H1 (cell line): ENCODE measurements around the gene TSPAN8. TPM values are rescaled to one million over a fixed set of nuclear protein-coding genes. Genes with fewer than 3 reads are reported as not detected.

Experiments
- CTCF ChIA-PET: fragments of 300-600 bp; sonication (Branson Sonifier 250); formaldehyde crosslinking; loops from one replicate; lab custom pipeline; 2021; ENCODE audit not compliant: partially characterized antibody; lab: Charles Lee
- POLR2A ChIA-PET: fragments of 300-600 bp; sonication (Branson Sonifier 250); formaldehyde crosslinking; loops from one replicate; lab custom pipeline; 2021; ENCODE audit warnings: inconsistent platforms; ENCODE audit not compliant: partially characterized antibody; lab: Charles Lee
- DNase-seq, 2 experiments: peaks; one replicate each; pipeline versions ENCODE4 v3.0.0 to v3.0.0-alpha.2; 2010 to 2022; ENCODE audit warnings: low spot score in 2 of 2, low read depth in 1 of 2, mixed read lengths in 1 of 2
- FAIRE-seq: peaks from 2 replicates; lab custom pipeline; 2011; peaks lifted over from hg19 to GRCh38; lab: Jason Lieb, UNC
- H2AFZ ChIP-seq: 2 replicates; pipeline ENCODE4 v1.8.1; 2012; ENCODE audit warnings: low read length, inconsistent platforms
- H2AK5ac ChIP-seq: 2 replicates; pipeline ENCODE4 v1.6.1; 2013; ENCODE audit warnings: low read depth, low read length
- H2BK120ac ChIP-seq: replicated peaks from 2 replicates; pipeline ENCODE3; 2013; ENCODE audit warnings: low read depth, low read length, inconsistent platforms
- H2BK12ac ChIP-seq: 2 replicates; pipeline ENCODE4 v1.6.1; 2013; ENCODE audit warnings: low read depth, low read length
- H2BK15ac ChIP-seq: 2 replicates; pipeline ENCODE4 v1.6.1; 2013; ENCODE audit warnings: low read length
- H2BK20ac ChIP-seq: 2 replicates; pipeline ENCODE4 v1.6.1; 2013; ENCODE audit warnings: low read length
- H2BK5ac ChIP-seq: 2 replicates; pipeline ENCODE4 v1.6.1; 2013; ENCODE audit warnings: low read depth, low read length
- H3K14ac ChIP-seq: 2 replicates; pipeline ENCODE4 v1.6.1; 2013; ENCODE audit warnings: inconsistent platforms; ENCODE audit not compliant: insufficient read length
- H3K18ac ChIP-seq: 2 replicates; pipeline ENCODE4 v1.6.1; 2013; ENCODE audit warnings: low read length; ENCODE audit errors: extremely low read depth
- H3K23ac ChIP-seq: 2 replicates; pipeline ENCODE4 v1.6.1; 2013; ENCODE audit warnings: inconsistent platforms; ENCODE audit not compliant: insufficient read length
- H3K23me2 ChIP-seq: 2 replicates; pipeline ENCODE4 v1.6.1; 2013; ENCODE audit warnings: low read depth, low read length
- H3K27ac ChIP-seq: 2 replicates; pipeline ENCODE4 v1.6.1; 2011; ENCODE audit warnings: low read depth, low read length, inconsistent platforms
- H3K27me3 ChIP-seq, 4 experiments: replicated peaks in 1 of 4; 1 replicate in 1 of 4; 2 replicates in 3 of 4; pipeline versions ENCODE4 v1.6.1 to v1.8.1; 2011 to 2013; ENCODE audit warnings: low read length in 3 of 4, mild to moderate bottlenecking in 3 of 4, inconsistent platforms in 2 of 4, mixed read lengths in 2 of 4, moderate library complexity in 1 of 4; ENCODE audit not compliant: control insufficient read depth in 3 of 4, insufficient read depth in 3 of 4; ENCODE audit errors: extremely low read depth in 1 of 4
- H3K36me3 ChIP-seq, 4 experiments: 2 replicates each; pipeline versions ENCODE4 v1.6.1 to v1.8.1; 2011 to 2013; ENCODE audit warnings: mild to moderate bottlenecking in 4 of 4, low read length in 3 of 4, moderate library complexity in 2 of 4, control low read depth in 1 of 4, inconsistent platforms in 1 of 4; ENCODE audit not compliant: insufficient read depth in 4 of 4, control insufficient read depth in 2 of 4
- H3K4ac ChIP-seq: replicated peaks from 2 replicates; pipeline ENCODE3; 2013; ENCODE audit warnings: low read length, low read depth, mixed read lengths, inconsistent platforms; ENCODE audit not compliant: insufficient read length
- H3K4me1 ChIP-seq, 4 experiments: replicated peaks in 1 of 4; 1 replicate in 1 of 4; 2 replicates in 3 of 4; pipeline versions ENCODE4 v1.6.1 to v1.8.1; 2011 to 2013; ENCODE audit warnings: low read length in 3 of 4, inconsistent platforms in 2 of 4, mixed read lengths in 1 of 4; ENCODE audit not compliant: insufficient read depth in 4 of 4, control insufficient read depth in 3 of 4
- H3K4me2 ChIP-seq, 2 experiments: 2 replicates each; pipeline versions ENCODE4 v1.6.1 to v1.8.1; 2011 to 2013; ENCODE audit warnings: low read depth in 2 of 2, low read length in 2 of 2, control low read depth in 1 of 2, inconsistent platforms in 1 of 2, mild to moderate bottlenecking in 1 of 2; ENCODE audit not compliant: insufficient read depth in 1 of 2
- H3K4me3 ChIP-seq, 4 experiments: fragments of 200-600, 300-600 bp in 1 of 4; sonication (generic), shearing (Covaris generic), sonication (Bioruptor Twin) in 1 of 4; 2 replicates each; pipeline versions ENCODE4 v1.5.1 to v1.8.1; 2011 to 2016; ENCODE audit warnings: low read length in 4 of 4, low read depth in 3 of 4, control low read depth in 2 of 4, inconsistent platforms in 2 of 4, mild to moderate bottlenecking in 2 of 4, mixed read lengths in 1 of 4, moderate library complexity in 1 of 4; ENCODE audit not compliant: insufficient read depth in 2 of 4; ENCODE audit errors: extremely low read depth in 1 of 4
- H3K56ac ChIP-seq: replicated peaks from 2 replicates; pipeline ENCODE3; 2013; ENCODE audit warnings: low read depth, mild to moderate bottlenecking, mixed read lengths, low read length, inconsistent platforms; ENCODE audit not compliant: insufficient read length
- H3K79me1 ChIP-seq: 2 replicates; pipeline ENCODE4 v1.6.1; 2013; ENCODE audit warnings: low read depth, low read length, control low read depth
- H3K79me2 ChIP-seq, 2 experiments: 2 replicates each; pipeline versions ENCODE4 v1.6.1 to v1.8.1; 2012 to 2013; ENCODE audit warnings: low read length in 2 of 2, mild to moderate bottlenecking in 2 of 2, inconsistent platforms in 1 of 2; ENCODE audit not compliant: insufficient read depth in 2 of 2, control insufficient read depth in 1 of 2
- H3K9ac ChIP-seq, 4 experiments: replicated peaks in 1 of 4; 1 replicate in 1 of 4; 2 replicates in 3 of 4; pipeline versions ENCODE4 v1.6.1 to v1.8.1; 2011 to 2013; ENCODE audit warnings: low read depth in 3 of 4, low read length in 3 of 4, control low read depth in 2 of 4, mild to moderate bottlenecking in 2 of 4, moderate library complexity in 2 of 4, inconsistent platforms in 1 of 4; ENCODE audit errors: extremely low read depth in 1 of 4
- H3K9me3 ChIP-seq, 2 experiments: 2 replicates each; pipeline versions ENCODE4 v1.6.1 to v1.8.1; 2012 to 2013; ENCODE audit warnings: mild to moderate bottlenecking in 2 of 2, moderate library complexity in 2 of 2, control low read depth in 1 of 2, inconsistent platforms in 1 of 2, low read depth in 1 of 2, low read length in 1 of 2, mixed read lengths in 1 of 2; ENCODE audit not compliant: insufficient read depth in 2 of 2
- H4K20me1 ChIP-seq, 2 experiments: replicated peaks in 1 of 2; 2 replicates each; pipeline versions ENCODE3 to v1.8.1; 2011 to 2013; ENCODE audit warnings: inconsistent platforms in 2 of 2, low read length in 2 of 2, mild to moderate bottlenecking in 1 of 2; ENCODE audit not compliant: insufficient read depth in 2 of 2, control insufficient read depth in 1 of 2
- H4K5ac ChIP-seq: 2 replicates; pipeline ENCODE4 v1.6.1; 2013; ENCODE audit warnings: low read length, low read depth, mixed read lengths, inconsistent platforms; ENCODE audit not compliant: insufficient read length
- H4K8ac ChIP-seq: 2 replicates; pipeline ENCODE4 v1.8.0; 2013; ENCODE audit warnings: mild to moderate bottlenecking, moderate library complexity, low read length, inconsistent platforms; ENCODE audit not compliant: insufficient read depth; ENCODE audit errors: extremely low read depth
- H4K91ac ChIP-seq: replicated peaks from 2 replicates; pipeline ENCODE3; 2013; ENCODE audit warnings: low read length, mixed read lengths, inconsistent platforms; ENCODE audit not compliant: insufficient read length
- CREB1 ChIP-seq: IDR thresholded peaks from 2 replicates; pipeline ENCODE4 v1.6.1; 2012; ENCODE audit warnings: inconsistent platforms
- MAX ChIP-seq: IDR thresholded peaks from 2 replicates; pipeline ENCODE4 v1.6.1; 2012; ENCODE audit warnings: inconsistent platforms
- WGBS, 2 experiments: shearing (Covaris generic) in 1 of 2; methylation state at CpG; one replicate each; pipeline versions ENCODE4 v1.1.6 to v1.1.7; 2013 to 2015; ENCODE audit warnings: low lambda C conversion rate in 2 of 2, mixed read lengths in 2 of 2, inconsistent platforms in 1 of 2, low coverage in 1 of 2, missing lambda C conversion rate in 1 of 2; ENCODE audit not compliant: insufficient replicate concordance in 2 of 2, insufficient coverage in 1 of 2, insufficient read length in 1 of 2; ENCODE audit errors: extremely low coverage in 1 of 2, missing lambda C conversion rate in 1 of 2; 5-methylcytosine and 5-hydroxymethylcytosine counted together
- polyA plus RNA-seq, 7 experiments: library from polyadenylated mRNA; depleted of rRNA in 3 of 7; stranded (reverse) in 5 of 7; unstranded in 2 of 7; fragments of >200 nt in 5 of 7; fragments of 200-250 nt in 2 of 7; gene quantifications; 1 replicate in 5 of 7; 2 replicates in 1 of 7; 4 replicates in 1 of 7; pipeline versions ENCODE4 v1.2.1 to v1.2.3, GENCODE V29; 2011 to 2013; ENCODE audit warnings: missing spikeins in 2 of 7, mixed read lengths in 2 of 7
- total RNA-seq: library from RNA; stranded (reverse); fragmentation: NEBNext Ultra II Directional; extraction: Animal tissue kit (Norgen Biotek cat#: 25700); gene quantifications from 2 replicates; pipeline ENCODE4 v1.2.1, GENCODE V29; 2021

Gene TSPAN8
- total and polyA plus RNA-seq, 2 of the 8 experiments (the other 6 are each of a cell fraction or from before 2014, with no cell fraction given): not detected

- Histone ChIP-seq H4K5ac (no peak overlapping the region), H4K91ac (no peak overlapping the region), H3K14ac (no peak overlapping the region), H2AFZ (no peak overlapping the region), H3K36me3 (no peaks in the 10 kb centered on the region), H3K23ac (no peak overlapping the region), H4K8ac (no peak overlapping the region), H4K20me1 (no peaks in the 10 kb centered on the region), H2AK5ac (no peak overlapping the region), H2BK120ac (no peak overlapping the region), H2BK15ac (no peak overlapping the region), H3K79me1 (no peaks in the 10 kb centered on the region), H3K18ac (no peak overlapping the region), H3K79me2 (no peaks in the 10 kb centered on the region), H3K27me3 (peaks cover 0 to 1% (median 0%) of the 10 kb centered on the region in 4 experiments; a peak in 1 of 7 replicates), H3K4me3 (no peak overlapping the region), H2BK5ac (no peak overlapping the region), H2BK12ac (no peak overlapping the region), H2BK20ac (no peak overlapping the region), H3K4ac (no peak overlapping the region), H3K4me2 (no peak overlapping the region), H3K4me1 (no peaks in the 10 kb centered on the region), H3K56ac (no peak overlapping the region), H3K23me2 (no peaks in the 10 kb centered on the region), H3K9me3 (no peaks in the 10 kb centered on the region), H3K9ac (no peak overlapping the region), H3K27ac (no peak overlapping the region)
- WGBS, 2 experiments: 74% methylated on average over 1 of the region's 1 CpG; no CpG with 5 or more reads in 1 of the 2 experiments
- CTCF ChIA-PET: interaction anchor here (0.8 kb wide), 1 partner anchor 10 kb away, joined by 3 read pairs; no protein-coding TSS in a partner anchor
- POLR2A ChIA-PET: no interaction called here
- TF ChIP-seq MAX: no peak
- no peak for TF ChIP-seq CREB1
- FAIRE-seq (no peak), DNase-seq (no peak)
Measured at GRCh38 chr12:71144682-71145081, 13.1 kb downstream of the TSPAN8 start.
